GM23338 (cell line): ENCODE data around the gene RNF141.

Experiments used
- ETS1 ChIP-seq: IDR thresholded peaks from 2 replicates; pipeline ENCODE4 v1.6.1; 2016; ENCODE audit warnings: antibody characterized with exemption
- EZH2 ChIP-seq: fragments of 200-600 bp; sonication (generic); IDR thresholded peaks from one replicate; pipeline ENCODE4 v1.8.0; 2017; ENCODE audit warnings: antibody characterized with exemption, mild to moderate bottlenecking, low read depth; ENCODE audit not compliant: unreplicated experiment
- EZH2phosphoT487 ChIP-seq: fragments of 200-600 bp; sonication (generic); IDR thresholded peaks from one replicate; pipeline ENCODE4 v1.8.1; 2018; ENCODE audit warnings: antibody characterized with exemption; ENCODE audit not compliant: unreplicated experiment
- JUNB ChIP-seq: IDR thresholded peaks from one replicate; pipeline ENCODE4 v1.6.1; 2016; ENCODE audit warnings: antibody characterized with exemption; ENCODE audit not compliant: unreplicated experiment
- NANOG ChIP-seq: IDR thresholded peaks from 2 replicates; pipeline ENCODE4 v1.6.1; 2016; ENCODE audit warnings: antibody characterized with exemption, borderline replicate concordance
- POLR2AphosphoS5 ChIP-seq: IDR thresholded peaks from 2 replicates; pipeline ENCODE4 v1.6.1; 2016; ENCODE audit warnings: antibody characterized with exemption, low read depth
- REST ChIP-seq: IDR thresholded peaks from one replicate; pipeline ENCODE4 v1.6.1; 2018; ENCODE audit warnings: antibody characterized with exemption; ENCODE audit not compliant: unreplicated experiment
- ZNF114 ChIP-seq: fragments of 250-450 bp; sonication (Bioruptor Pico); IDR thresholded peaks from 2 replicates; pipeline ENCODE4 v1.5.0; 2020; ENCODE audit warnings: mild to moderate bottlenecking, moderate library complexity
- ZNF331 ChIP-seq: fragments of 250-450 bp; sonication (Bioruptor Pico); IDR thresholded peaks from 2 replicates; pipeline ENCODE4 v1.5.0; 2020; ENCODE audit warnings: low read depth, mild to moderate bottlenecking, moderate library complexity
- TF ChIP-seq, protein P1 (sequence below), 2 experiments: fragments of 200-600 bp in 1 of 2; sonication (generic) in 1 of 2; conservative IDR thresholded peaks; 2 replicates each; pipeline versions ENCODE4 v1.5.1 to v1.6.1; 2016 to 2017; ENCODE audit warnings: antibody characterized with exemption in 2 of 2, low read depth in 2 of 2, mild to moderate bottlenecking in 2 of 2, moderate library complexity in 1 of 2

- TF ChIP-seq, protein P1, sequence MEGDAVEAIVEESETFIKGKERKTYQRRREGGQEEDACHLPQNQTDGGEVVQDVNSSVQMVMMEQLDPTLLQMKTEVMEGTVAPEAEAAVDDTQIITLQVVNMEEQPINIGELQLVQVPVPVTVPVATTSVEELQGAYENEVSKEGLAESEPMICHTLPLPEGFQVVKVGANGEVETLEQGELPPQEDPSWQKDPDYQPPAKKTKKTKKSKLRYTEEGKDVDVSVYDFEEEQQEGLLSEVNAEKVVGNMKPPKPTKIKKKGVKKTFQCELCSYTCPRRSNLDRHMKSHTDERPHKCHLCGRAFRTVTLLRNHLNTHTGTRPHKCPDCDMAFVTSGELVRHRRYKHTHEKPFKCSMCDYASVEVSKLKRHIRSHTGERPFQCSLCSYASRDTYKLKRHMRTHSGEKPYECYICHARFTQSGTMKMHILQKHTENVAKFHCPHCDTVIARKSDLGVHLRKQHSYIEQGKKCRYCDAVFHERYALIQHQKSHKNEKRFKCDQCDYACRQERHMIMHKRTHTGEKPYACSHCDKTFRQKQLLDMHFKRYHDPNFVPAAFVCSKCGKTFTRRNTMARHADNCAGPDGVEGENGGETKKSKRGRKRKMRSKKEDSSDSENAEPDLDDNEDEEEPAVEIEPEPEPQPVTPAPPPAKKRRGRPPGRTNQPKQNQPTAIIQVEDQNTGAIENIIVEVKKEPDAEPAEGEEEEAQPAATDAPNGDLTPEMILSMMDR (conservative IDR thresholded peaks at IDR 0.05; ENCODE audit: low read depth in 2 of 2), result no peak
- TF ChIP-seq POLR2AphosphoS5 (no peak), EZH2 (no peak), ETS1 (no peak), REST (no peak), EZH2phosphoT487 (no peak), ZNF114 (no peak), ZNF331 (CRISPR knock-in tag) (no peak), JUNB (no peak), NANOG (no peak)
Measured at GRCh38 chr11:10543782-10544181, 2.8 kb upstream of the RNF141 start.
